ENCODE data around the gene MTUS2. TPM values are rescaled to one million over a fixed set of nuclear protein-coding genes. Genes with fewer than 3 reads are reported as not detected.
"Not testable (repeated sequence)": the region's sequence is repeated elsewhere in the genome, so short reads cannot be mapped to it uniquely, and the experiment has no call there.

MTUS2 gene
- total RNA-seq, 1 donor from 2014 or later: 106 TPM

- DNase-seq (ENCODE audit: missing footprints) (no peak), ATAC-seq (peak; percentile 57)
- intact Hi-C loops (cut with DNase I): no loop called here
Measured at GRCh38 chr13:29170436-29171082, 350.4 kb downstream of the MTUS2 start.

GRCh38 chr13:29171244-29171643 lies 351.1 kb downstream of the MTUS2 start:
- no peak for DNase-seq (ENCODE audit: missing footprints)
- ATAC-seq: no peak
- intact Hi-C loops (cut with DNase I): no loop called here

- no peak for DNase-seq (ENCODE audit: missing footprints)
- no peak for ATAC-seq
- intact Hi-C loops (cut with DNase I): no loop called here
Measured at GRCh38 chr13:29174093-29174492, 354.0 kb downstream of the MTUS2 start.

- DNase-seq (ENCODE audit: missing footprints): no peak
- intact Hi-C loops (cut with DNase I): no loop called here
- ATAC-seq: no peak
Measured at GRCh38 chr13:29175250-29175873, 355.2 kb downstream of the MTUS2 start.

- intact Hi-C loops (cut with DNase I): no loop called here
- DNase-seq (ENCODE audit: missing footprints): no peak
- ATAC-seq: no peak
Measured at GRCh38 chr13:29180055-29180454, 359.9 kb downstream of the MTUS2 start.

GRCh38 chr13:29182216-29182615 lies 362.1 kb downstream of the MTUS2 start:
- ATAC-seq (no peak), DNase-seq (ENCODE audit: missing footprints) (no peak)
- intact Hi-C loops (cut with DNase I): no loop called here

- DNase-seq (ENCODE audit: missing footprints) (no peak), ATAC-seq (no peak)
- intact Hi-C loops (cut with DNase I): no loop called here
Measured at GRCh38 chr13:29185926-29186325, 365.8 kb downstream of the MTUS2 start.

- no peak for DNase-seq (ENCODE audit: missing footprints)
- intact Hi-C loops (cut with DNase I): no loop called here
- no peak for ATAC-seq
Measured at GRCh38 chr13:29187584-29187983, 367.4 kb downstream of the MTUS2 start.

- ATAC-seq: no peak
- no peak for DNase-seq (ENCODE audit: missing footprints)
- intact Hi-C loops (cut with DNase I): no loop called here
Measured at GRCh38 chr13:29190298-29190697, 370.2 kb downstream of the MTUS2 start.

GRCh38 chr13:29193083-29193482 lies 372.9 kb downstream of the MTUS2 start:
- intact Hi-C loops (cut with DNase I): no loop called here
- DNase-seq (ENCODE audit: missing footprints) (no peak), ATAC-seq (no peak)

GRCh38 chr13:29195456-29195855 lies 375.3 kb downstream of the MTUS2 start:
- ATAC-seq: no peak
- no peak for DNase-seq (ENCODE audit: missing footprints)
- intact Hi-C loops (cut with DNase I): no loop called here

GRCh38 chr13:29196409-29197074 lies 376.4 kb downstream of the MTUS2 start:
- intact Hi-C loops (cut with DNase I): no loop called here
- no peak for DNase-seq (ENCODE audit: missing footprints)
- no peak for ATAC-seq

- ATAC-seq; intact Hi-C loops (cut with DNase I); DNase-seq (ENCODE audit: missing footprints): not testable (repeated sequence)
Measured at GRCh38 chr13:29202753-29203152, 382.6 kb downstream of the MTUS2 start.

GRCh38 chr13:29204651-29205050 lies 384.5 kb downstream of the MTUS2 start:
- DNase-seq (ENCODE audit: missing footprints) (no peak), ATAC-seq (peak; percentile 3)
- intact Hi-C loops (cut with DNase I): no loop called here

GRCh38 chr13:29210676-29211075 lies 390.5 kb downstream of the MTUS2 start:
- no peak for ATAC-seq
- no peak for DNase-seq (ENCODE audit: missing footprints)
- intact Hi-C loops (cut with DNase I): no loop called here

- DNase-seq (ENCODE audit: missing footprints); ATAC-seq; intact Hi-C loops (cut with DNase I): not testable (repeated sequence)
Measured at GRCh38 chr13:29211162-29211561, 391.0 kb downstream of the MTUS2 start.

GRCh38 chr13:29222458-29222857 lies 402.3 kb downstream of the MTUS2 start:
- no peak for ATAC-seq
- intact Hi-C loops (cut with DNase I): no loop called here
- no peak for DNase-seq (ENCODE audit: missing footprints)

- intact Hi-C loops (cut with DNase I): no loop called here
- DNase-seq (ENCODE audit: missing footprints) (no peak), ATAC-seq (no peak)
Measured at GRCh38 chr13:29224206-29224605, 404.1 kb downstream of the MTUS2 start.

GRCh38 chr13:29227576-29227975 lies 407.4 kb downstream of the MTUS2 start:
- no peak for DNase-seq (ENCODE audit: missing footprints)
- peak; percentile 56 for ATAC-seq
- intact Hi-C loops (cut with DNase I): no loop called here

GRCh38 chr13:29230299-29230845 lies 410.2 kb downstream of the MTUS2 start:
- no peak for ATAC-seq
- intact Hi-C loops (cut with DNase I): no loop called here
- no peak for DNase-seq (ENCODE audit: missing footprints)

Data from Right ventricle myocardium inferior (tissue), 1 donor.